Measurements from ENCODE around the gene KLHL36. TPM values are rescaled to one million over a fixed set of nuclear protein-coding genes. Genes with fewer than 3 reads are reported as not detected.

KLHL36 gene
- total RNA-seq, 1 experiment from 2014 or later, result 56.1 TPM

DNA sequence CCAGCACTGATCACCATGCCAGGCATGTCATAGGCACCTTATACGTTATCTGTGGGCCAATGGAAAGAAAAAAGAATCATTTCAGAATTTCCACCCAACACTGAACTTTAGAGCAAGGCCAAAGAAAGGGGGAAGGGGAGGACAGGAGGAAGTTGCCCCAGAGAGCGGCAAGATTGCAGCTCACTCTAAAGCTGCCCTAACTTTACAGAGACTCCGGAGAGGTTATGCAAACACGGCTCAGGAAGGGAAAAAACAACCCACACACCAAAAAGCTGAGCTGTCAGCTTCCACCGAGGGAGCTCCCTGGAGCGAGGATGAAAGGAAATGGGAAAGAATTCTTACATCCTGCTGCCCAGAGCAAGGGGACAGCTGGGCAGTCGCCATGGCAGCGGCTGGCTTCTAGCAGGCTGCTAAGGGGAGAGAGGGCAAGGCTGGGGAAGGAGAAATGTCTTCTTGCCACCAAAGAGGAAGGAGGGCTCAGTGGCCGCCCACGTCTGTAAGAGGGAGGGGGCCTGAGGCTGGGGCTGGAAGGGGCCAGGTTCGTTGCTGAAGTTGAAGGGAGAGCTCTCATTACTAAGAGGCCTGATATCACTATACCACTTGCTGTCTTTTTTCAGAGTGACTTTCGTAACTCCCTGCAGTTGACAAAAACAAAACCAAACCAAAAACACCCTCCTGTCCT, 48.6 kb upstream of the KLHL36 start:
- no peaks in the 10 kb centered on the region; the same call in 1 of the 2 replicates for H3K27me3 Mint-ChIP-seq (ENCODE audit: low read depth)
- peaks cover 63% of the 10 kb centered on the region for H3K4me1 Mint-ChIP-seq
- ChIA-PET POLR2A (interaction anchor here (0.6 to 1.3 kb wide), 2 partner anchors 19 to 38 kb away, joined by 3 to 7 read pairs; no protein-coding TSS in a partner anchor), CTCF (interaction anchor here (0.6 to 4.2 kb wide), 15 partner anchors 12 to 235 kb away, joined by 3 to 18 read pairs (median 4); no protein-coding TSS in a partner anchor)
- TF ChIP-seq, protein P1, sequence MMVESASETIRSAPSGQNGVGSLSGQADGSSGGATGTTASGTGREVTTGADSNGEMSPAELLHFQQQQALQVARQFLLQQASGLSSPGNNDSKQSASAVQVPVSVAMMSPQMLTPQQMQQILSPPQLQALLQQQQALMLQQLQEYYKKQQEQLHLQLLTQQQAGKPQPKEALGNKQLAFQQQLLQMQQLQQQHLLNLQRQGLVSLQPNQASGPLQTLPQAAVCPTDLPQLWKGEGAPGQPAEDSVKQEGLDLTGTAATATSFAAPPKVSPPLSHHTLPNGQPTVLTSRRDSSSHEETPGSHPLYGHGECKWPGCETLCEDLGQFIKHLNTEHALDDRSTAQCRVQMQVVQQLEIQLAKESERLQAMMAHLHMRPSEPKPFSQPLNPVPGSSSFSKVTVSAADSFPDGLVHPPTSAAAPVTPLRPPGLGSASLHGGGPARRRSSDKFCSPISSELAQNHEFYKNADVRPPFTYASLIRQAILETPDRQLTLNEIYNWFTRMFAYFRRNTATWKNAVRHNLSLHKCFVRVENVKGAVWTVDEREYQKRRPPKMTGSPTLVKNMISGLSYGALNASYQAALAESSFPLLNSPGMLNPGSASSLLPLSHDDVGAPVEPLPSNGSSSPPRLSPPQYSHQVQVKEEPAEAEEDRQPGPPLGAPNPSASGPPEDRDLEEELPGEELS (CRISPR knock-in tag; IDR thresholded peaks at IDR 0.05), result peak; percentile 46; the same call in 1 of the 2 replicates
- TF ChIP-seq, protein P2, sequence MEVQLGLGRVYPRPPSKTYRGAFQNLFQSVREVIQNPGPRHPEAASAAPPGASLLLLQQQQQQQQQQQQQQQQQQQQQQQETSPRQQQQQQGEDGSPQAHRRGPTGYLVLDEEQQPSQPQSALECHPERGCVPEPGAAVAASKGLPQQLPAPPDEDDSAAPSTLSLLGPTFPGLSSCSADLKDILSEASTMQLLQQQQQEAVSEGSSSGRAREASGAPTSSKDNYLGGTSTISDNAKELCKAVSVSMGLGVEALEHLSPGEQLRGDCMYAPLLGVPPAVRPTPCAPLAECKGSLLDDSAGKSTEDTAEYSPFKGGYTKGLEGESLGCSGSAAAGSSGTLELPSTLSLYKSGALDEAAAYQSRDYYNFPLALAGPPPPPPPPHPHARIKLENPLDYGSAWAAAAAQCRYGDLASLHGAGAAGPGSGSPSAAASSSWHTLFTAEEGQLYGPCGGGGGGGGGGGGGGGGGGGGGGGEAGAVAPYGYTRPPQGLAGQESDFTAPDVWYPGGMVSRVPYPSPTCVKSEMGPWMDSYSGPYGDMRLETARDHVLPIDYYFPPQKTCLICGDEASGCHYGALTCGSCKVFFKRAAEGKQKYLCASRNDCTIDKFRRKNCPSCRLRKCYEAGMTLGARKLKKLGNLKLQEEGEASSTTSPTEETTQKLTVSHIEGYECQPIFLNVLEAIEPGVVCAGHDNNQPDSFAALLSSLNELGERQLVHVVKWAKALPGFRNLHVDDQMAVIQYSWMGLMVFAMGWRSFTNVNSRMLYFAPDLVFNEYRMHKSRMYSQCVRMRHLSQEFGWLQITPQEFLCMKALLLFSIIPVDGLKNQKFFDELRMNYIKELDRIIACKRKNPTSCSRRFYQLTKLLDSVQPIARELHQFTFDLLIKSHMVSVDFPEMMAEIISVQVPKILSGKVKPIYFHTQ (CRISPR knock-in tag; IDR thresholded peaks at IDR 0.05), result no peak
- no peak for TF ChIP-seq ZNF232 (CRISPR knock-in tag; IDR thresholded peaks at IDR 0.05)
- TF ChIP-seq RELA (CRISPR knock-in tag; IDR thresholded peaks at IDR 0.05; ENCODE audit: borderline replicate concordance), result no peak
- TF ChIP-seq ZNF396 (CRISPR knock-in tag; IDR thresholded peaks at IDR 0.05; ENCODE audit: borderline replicate concordance), result no peak
- TF ChIP-seq, protein P3, sequence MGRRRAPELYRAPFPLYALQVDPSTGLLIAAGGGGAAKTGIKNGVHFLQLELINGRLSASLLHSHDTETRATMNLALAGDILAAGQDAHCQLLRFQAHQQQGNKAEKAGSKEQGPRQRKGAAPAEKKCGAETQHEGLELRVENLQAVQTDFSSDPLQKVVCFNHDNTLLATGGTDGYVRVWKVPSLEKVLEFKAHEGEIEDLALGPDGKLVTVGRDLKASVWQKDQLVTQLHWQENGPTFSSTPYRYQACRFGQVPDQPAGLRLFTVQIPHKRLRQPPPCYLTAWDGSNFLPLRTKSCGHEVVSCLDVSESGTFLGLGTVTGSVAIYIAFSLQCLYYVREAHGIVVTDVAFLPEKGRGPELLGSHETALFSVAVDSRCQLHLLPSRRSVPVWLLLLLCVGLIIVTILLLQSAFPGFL (CRISPR knock-in tag; IDR thresholded peaks at IDR 0.05; ENCODE audit: borderline replicate concordance), result no peak
- no peak for TF ChIP-seq NR2C2 (CRISPR knock-in tag; IDR thresholded peaks at IDR 0.05)
- TF ChIP-seq GABPB1 (CRISPR knock-in tag; IDR thresholded peaks at IDR 0.05), result peak; percentile 88
- 0 out of 2 replicates have a peak, but pooled peaks have one; percentile 30 for TF ChIP-seq FOXK1 (CRISPR knock-in tag; IDR thresholded peaks at IDR 0.05)
- TF ChIP-seq ZNF671 (CRISPR knock-in tag; IDR thresholded peaks at IDR 0.05), result no peak
- no peak for TF ChIP-seq HMGA2 (CRISPR knock-in tag; IDR thresholded peaks at IDR 0.05)
- TF ChIP-seq ZNF263 (CRISPR knock-in tag; IDR thresholded peaks at IDR 0.05; ENCODE audit: low read depth), result no peak
- 0 out of 2 replicates have a peak, but pooled peaks have one; percentile 19 for TF ChIP-seq ZNF423 (CRISPR knock-in tag; IDR thresholded peaks at IDR 0.05)
- peak; percentile 86; the same call in 1 of the 2 replicates for TF ChIP-seq TEAD1 (CRISPR knock-in tag; IDR thresholded peaks at IDR 0.05)
- TF ChIP-seq, protein P4, sequence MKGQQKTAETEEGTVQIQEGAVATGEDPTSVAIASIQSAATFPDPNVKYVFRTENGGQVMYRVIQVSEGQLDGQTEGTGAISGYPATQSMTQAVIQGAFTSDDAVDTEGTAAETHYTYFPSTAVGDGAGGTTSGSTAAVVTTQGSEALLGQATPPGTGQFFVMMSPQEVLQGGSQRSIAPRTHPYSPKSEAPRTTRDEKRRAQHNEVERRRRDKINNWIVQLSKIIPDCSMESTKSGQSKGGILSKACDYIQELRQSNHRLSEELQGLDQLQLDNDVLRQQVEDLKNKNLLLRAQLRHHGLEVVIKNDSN (CRISPR knock-in tag; IDR thresholded peaks at IDR 0.05), result no peak
- peak; percentile 71; the same call in 1 of the 2 replicates for TF ChIP-seq ETV6 (CRISPR knock-in tag; IDR thresholded peaks at IDR 0.05)
- peak; percentile 74 for DNase-seq (ENCODE audit: low spot score)
- H3K4me3 Mint-ChIP-seq, result peak overlapping the region; percentile 41
- peaks cover 5% of the 10 kb centered on the region; the same call in 1 of the 2 replicates for H3K36me3 Mint-ChIP-seq
- peak; percentile 74 for ATAC-seq
- H3K9me3 Mint-ChIP-seq, result no peaks in the 10 kb centered on the region
- peak overlapping the region; percentile 29 for H3K27ac Mint-ChIP-seq

DNA sequence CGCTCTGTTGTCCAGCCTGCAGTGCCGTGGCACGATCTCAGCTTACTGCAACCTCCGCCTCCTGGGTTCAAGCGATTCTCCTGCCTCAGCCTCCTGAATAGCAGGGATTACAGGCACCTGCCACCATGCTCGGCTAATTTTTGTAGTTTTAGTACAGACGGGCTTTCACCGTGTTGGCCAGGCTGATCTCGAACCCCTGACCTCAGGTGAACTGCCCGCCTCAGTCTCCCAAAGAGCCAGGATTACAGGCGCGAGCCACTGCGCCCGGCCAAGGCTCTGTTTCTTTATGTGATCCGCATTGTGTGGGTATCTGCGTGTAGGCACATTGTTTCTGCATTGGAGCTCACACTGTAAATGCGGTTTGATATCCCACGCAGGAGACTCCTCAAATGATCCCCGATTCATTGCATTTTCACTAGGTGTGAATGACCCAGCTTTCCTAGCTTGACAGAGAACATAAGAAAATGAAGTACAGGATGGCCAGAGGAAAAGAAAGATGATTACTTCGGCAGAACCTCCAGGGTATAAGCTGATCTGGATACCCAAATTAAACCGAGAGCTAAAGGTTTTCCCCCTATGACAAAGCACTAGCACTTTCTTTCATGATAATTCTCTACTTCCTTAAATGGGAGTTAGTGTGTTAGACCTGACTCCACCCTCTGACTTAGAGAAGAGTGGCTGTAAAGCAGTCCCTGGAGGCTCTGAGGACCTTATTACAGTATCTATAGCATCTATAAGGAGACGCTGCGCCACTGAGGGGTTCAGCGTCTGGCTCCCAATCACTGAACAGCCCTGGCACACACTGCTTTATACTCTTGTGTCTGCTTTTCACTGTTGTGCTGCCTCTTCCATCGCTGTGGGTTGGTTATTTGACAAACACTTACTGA, 47.7 kb upstream of the KLHL36 start:
- Mint-ChIP-seq H3K27ac (no peak overlapping the region), H3K9me3 (peaks cover 4% of the 10 kb centered on the region), H3K4me1 (peaks cover 63% of the 10 kb centered on the region), H3K27me3 (ENCODE audit: low read depth) (no peaks in the 10 kb centered on the region; the same call in 1 of the 2 replicates), H3K36me3 (peaks cover 9% of the 10 kb centered on the region; the same call in 1 of the 2 replicates), H3K4me3 (no peak overlapping the region)
- CTCF ChIA-PET, result interaction anchor here (0.9 to 4.2 kb wide), 7 partner anchors 18 to 236 kb away, joined by 3 to 18 read pairs (median 11); no protein-coding TSS in a partner anchor
- POLR2A ChIA-PET, result no interaction called here
- ATAC-seq, result no peak
- DNase-seq (ENCODE audit: low spot score), result no peak
- TF ChIP-seq NR2C2 (CRISPR knock-in tag; IDR thresholded peaks at IDR 0.05) (no peak), MYBL2 (CRISPR knock-in tag; IDR thresholded peaks at IDR 0.05) (no peak), ZNF317 (CRISPR knock-in tag; IDR thresholded peaks at IDR 0.05; ENCODE audit: borderline replicate concordance, low read depth) (no peak)
- TF ChIP-seq, protein P5, sequence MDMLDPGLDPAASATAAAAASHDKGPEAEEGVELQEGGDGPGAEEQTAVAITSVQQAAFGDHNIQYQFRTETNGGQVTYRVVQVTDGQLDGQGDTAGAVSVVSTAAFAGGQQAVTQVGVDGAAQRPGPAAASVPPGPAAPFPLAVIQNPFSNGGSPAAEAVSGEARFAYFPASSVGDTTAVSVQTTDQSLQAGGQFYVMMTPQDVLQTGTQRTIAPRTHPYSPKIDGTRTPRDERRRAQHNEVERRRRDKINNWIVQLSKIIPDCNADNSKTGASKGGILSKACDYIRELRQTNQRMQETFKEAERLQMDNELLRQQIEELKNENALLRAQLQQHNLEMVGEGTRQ (CRISPR knock-in tag; IDR thresholded peaks at IDR 0.05), result no peak
- TF ChIP-seq, protein P2 (CRISPR knock-in tag; IDR thresholded peaks at IDR 0.05), result no peak
